Ovary (tissue), 3 donors: Measurements from ENCODE around the gene XPO1.

Experiments used
- CTCF ChIP-seq, 3 donors: fragments of 450-650 bp in 2 of 3; fragments of 200-600 bp in 1 of 3; IDR thresholded peaks; one replicate each; pipeline versions ENCODE4 v1.5.1 to v1.8.0; 2016 to 2022; ENCODE audit warnings: antibody characterized with exemption in 3 of 3, mild to moderate bottlenecking in 1 of 3
- EP300 ChIP-seq: sonication (generic); formaldehyde crosslinking; IDR thresholded peaks from one replicate; pipeline ENCODE4 v1.6.1; 2017; ENCODE audit warnings: antibody characterized with exemption
- POLR2A ChIP-seq: fragments of 450-650 bp; IDR thresholded peaks from one replicate; pipeline ENCODE4 v1.6.1; 2017; ENCODE audit warnings: antibody characterized with exemption, mild to moderate bottlenecking, moderate library complexity
- donor health status: DM: no; HTN: no; CAD: no.

GRCh38 chr2:61537277-61537949 is 743 bp downstream of the XPO1 start:
- TF ChIP-seq POLR2A (no peak), CTCF (IDR thresholded peaks at IDR 0.05) (no peak), EP300 (no peak)
